ENCODE results near the gene RAD54L. TPM values are rescaled to one million over a fixed set of nuclear protein-coding genes. Genes with fewer than 3 reads are reported as not detected.

RAD54L gene
- total RNA-seq, 1 donor from 2014 or later = 17.0 TPM

DNA sequence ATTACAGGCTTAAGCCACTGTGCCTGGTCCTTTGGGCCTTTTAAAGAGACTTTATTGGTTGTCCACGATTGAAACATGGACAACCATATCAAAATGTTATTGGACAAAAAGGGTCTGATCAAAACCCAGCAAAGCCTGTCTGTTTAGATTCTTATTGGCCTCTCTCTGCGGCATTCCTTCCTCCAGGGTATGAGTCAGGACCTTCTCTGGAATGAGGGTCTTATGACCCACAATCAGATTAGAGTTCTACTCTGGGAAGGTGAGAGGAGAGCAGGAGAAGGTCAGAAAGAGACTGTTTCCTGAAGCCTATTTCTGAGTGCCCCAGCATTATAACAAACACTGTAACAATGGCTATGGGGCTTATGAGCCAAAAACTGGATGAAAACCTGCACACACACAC is 36.5 kb upstream of the RAD54L start:
- H3K36me3 Mint-ChIP-seq (ENCODE audit: insufficient read depth) = no peaks in the 10 kb centered on the region
- no peaks in the 10 kb centered on the region for H3K4me1 Mint-ChIP-seq (ENCODE audit: low read depth)
- H3K27ac Mint-ChIP-seq = no peak overlapping the region
- TF ChIP-seq, protein P1, sequence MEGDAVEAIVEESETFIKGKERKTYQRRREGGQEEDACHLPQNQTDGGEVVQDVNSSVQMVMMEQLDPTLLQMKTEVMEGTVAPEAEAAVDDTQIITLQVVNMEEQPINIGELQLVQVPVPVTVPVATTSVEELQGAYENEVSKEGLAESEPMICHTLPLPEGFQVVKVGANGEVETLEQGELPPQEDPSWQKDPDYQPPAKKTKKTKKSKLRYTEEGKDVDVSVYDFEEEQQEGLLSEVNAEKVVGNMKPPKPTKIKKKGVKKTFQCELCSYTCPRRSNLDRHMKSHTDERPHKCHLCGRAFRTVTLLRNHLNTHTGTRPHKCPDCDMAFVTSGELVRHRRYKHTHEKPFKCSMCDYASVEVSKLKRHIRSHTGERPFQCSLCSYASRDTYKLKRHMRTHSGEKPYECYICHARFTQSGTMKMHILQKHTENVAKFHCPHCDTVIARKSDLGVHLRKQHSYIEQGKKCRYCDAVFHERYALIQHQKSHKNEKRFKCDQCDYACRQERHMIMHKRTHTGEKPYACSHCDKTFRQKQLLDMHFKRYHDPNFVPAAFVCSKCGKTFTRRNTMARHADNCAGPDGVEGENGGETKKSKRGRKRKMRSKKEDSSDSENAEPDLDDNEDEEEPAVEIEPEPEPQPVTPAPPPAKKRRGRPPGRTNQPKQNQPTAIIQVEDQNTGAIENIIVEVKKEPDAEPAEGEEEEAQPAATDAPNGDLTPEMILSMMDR (IDR thresholded peaks at IDR 0.05; ENCODE audit: unreplicated experiment) = no peak
- H3K4me3 Mint-ChIP-seq (ENCODE audit: low read depth) = no peak overlapping the region
- DNase-seq (ENCODE audit: low spot score, unreplicated experiment) = no peak
- no peaks in the 10 kb centered on the region for H3K9me3 Mint-ChIP-seq (ENCODE audit: low read depth)
- no peaks in the 10 kb centered on the region for H3K27me3 Mint-ChIP-seq

DNA sequence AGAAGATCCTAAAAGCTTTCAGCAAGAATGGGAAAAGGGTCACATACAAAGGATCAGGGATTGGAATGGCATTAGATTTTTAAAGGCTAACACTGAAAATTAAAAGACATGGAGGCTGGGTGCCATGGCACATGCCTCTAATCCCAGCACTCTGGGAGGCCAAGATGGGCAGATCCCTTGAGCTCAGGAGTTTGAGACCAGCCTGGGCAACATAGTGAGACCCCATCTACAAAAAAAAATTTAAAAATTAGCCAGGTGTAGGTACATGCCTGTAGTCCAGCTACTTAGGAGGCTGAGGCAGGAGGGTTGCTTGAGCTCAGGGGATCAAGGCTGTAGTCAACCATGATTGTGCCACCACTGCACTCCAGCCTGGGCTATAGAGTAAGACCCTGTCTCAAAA is 32.1 kb upstream of the RAD54L start:
- no peaks in the 10 kb centered on the region for H3K4me1 Mint-ChIP-seq (ENCODE audit: low read depth)
- no peak overlapping the region for H3K27ac Mint-ChIP-seq
- TF ChIP-seq, protein P1 (IDR thresholded peaks at IDR 0.05; ENCODE audit: unreplicated experiment) = no peak
- H3K27me3 Mint-ChIP-seq = no peaks in the 10 kb centered on the region
- no peak for DNase-seq (ENCODE audit: low spot score, unreplicated experiment)
- no peaks in the 10 kb centered on the region for H3K9me3 Mint-ChIP-seq (ENCODE audit: low read depth)
- no peak overlapping the region for H3K4me3 Mint-ChIP-seq (ENCODE audit: low read depth)
- H3K36me3 Mint-ChIP-seq (ENCODE audit: insufficient read depth) = no peaks in the 10 kb centered on the region

DNA sequence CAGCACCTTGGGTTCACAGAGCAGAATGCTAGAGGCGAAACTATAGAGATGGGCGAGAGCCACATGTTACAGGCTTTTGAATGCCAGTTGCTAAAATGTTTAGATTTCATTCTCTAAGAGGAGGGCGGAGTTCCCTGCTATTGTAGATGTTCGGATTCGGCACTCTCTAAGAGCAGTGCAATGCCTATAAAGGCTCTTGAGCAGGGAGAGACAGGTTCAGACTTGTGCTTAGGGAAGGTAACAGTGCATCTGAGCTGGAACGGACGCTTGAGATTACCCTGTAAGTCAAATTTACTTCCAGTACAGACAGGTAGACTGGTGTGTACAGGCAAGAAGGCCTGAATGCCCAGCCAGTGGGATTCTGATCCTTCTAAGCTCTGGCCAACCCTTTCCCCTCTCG is 29.1 kb upstream of the RAD54L start:
- TF ChIP-seq, protein P1 (IDR thresholded peaks at IDR 0.05; ENCODE audit: unreplicated experiment) = no peak
- H3K4me1 Mint-ChIP-seq (ENCODE audit: low read depth) = no peaks in the 10 kb centered on the region
- H3K27me3 Mint-ChIP-seq = no peaks in the 10 kb centered on the region
- DNase-seq (ENCODE audit: low spot score, unreplicated experiment) = no peak
- H3K4me3 Mint-ChIP-seq (ENCODE audit: low read depth) = no peak overlapping the region
- H3K36me3 Mint-ChIP-seq (ENCODE audit: insufficient read depth) = no peaks in the 10 kb centered on the region
- no peaks in the 10 kb centered on the region for H3K9me3 Mint-ChIP-seq (ENCODE audit: low read depth)
- no peak overlapping the region for H3K27ac Mint-ChIP-seq

DNA sequence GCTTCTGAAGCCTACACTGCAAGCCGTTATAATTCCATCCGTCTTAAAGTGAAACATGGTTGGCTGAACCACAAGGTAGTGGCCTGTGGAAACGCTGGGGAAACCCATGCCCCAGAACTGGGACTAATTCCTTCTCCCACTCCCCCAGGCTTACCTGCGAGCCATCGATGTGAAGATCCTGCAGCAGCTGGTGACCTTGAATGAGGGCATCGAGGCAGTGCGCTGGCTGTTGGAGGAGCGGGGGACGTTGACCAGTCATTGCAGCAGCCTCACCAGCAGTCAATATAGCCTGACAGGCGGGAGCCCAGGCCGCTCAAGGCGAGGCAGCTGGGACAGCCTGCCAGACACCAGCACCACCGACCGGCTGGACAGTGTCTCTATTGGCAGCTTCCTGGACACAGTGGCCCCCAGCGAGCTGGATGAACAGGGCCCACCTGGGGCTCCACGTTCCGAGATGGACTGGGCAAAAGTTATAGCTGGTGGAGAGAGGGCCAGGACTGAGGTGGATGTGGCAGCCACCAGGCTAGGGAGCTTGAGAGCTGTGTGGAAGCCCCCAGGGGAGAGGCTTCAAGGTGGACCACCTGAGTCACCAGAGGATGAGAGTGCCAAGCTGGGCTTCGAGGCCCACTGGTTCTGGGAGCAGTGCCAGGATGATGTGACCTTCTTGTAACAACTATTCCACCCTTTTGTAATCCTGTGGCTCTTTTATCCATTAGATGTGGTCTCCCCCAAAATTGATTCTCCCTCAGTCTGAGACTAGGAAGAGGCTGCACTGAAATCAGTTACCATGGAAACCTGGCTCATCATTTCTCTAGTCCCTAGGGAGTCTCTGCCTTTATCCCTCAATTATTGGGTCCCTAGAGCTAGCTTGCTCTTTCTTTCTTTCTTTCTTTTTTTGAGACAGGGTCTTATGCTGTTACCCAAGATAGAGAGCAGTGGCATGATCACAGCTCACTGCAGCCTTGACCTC is 27.7 kb upstream of the RAD54L start:
- TF ChIP-seq, protein P1 (IDR thresholded peaks at IDR 0.05; ENCODE audit: unreplicated experiment) = no peak
- Mint-ChIP-seq H3K27ac (no peak overlapping the region), H3K36me3 (ENCODE audit: insufficient read depth) (no peaks in the 10 kb centered on the region), H3K27me3 (no peaks in the 10 kb centered on the region), H3K4me3 (ENCODE audit: low read depth) (no peak overlapping the region), H3K4me1 (ENCODE audit: low read depth) (no peaks in the 10 kb centered on the region), H3K9me3 (ENCODE audit: low read depth) (no peaks in the 10 kb centered on the region)
- DNase-seq (ENCODE audit: low spot score, unreplicated experiment) = no peak

DNA sequence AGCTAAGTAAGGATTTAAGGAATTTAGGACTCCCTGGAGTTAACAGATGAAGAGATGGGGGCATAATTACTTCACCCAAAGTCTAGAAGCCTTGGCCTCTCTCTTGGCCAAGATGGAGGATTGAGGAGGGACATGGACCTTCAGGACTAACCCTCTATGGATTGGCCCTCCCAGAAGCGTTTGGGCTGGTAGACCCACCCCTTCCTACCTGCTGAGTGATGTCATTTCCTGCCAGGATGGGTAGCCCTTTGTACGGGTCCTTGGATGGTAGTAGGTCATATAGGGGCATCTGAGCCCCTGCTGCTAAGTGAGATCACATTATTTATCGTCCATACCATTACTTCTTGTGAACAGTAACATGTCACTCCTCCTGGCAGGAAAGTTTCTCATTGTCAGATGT is 26.8 kb upstream of the RAD54L start:
- Mint-ChIP-seq H3K36me3 (ENCODE audit: insufficient read depth) (no peaks in the 10 kb centered on the region), H3K27ac (no peak overlapping the region), H3K4me1 (ENCODE audit: low read depth) (no peaks in the 10 kb centered on the region)

More for the DNA sequence above, 26.8 kb upstream of the RAD54L start:
- TF ChIP-seq, protein P1 (IDR thresholded peaks at IDR 0.05; ENCODE audit: unreplicated experiment) = no peak
- no peaks in the 10 kb centered on the region for H3K9me3 Mint-ChIP-seq (ENCODE audit: low read depth)
- H3K4me3 Mint-ChIP-seq (ENCODE audit: low read depth) = no peak overlapping the region
- DNase-seq (ENCODE audit: low spot score, unreplicated experiment) = no peak
- H3K27me3 Mint-ChIP-seq = no peaks in the 10 kb centered on the region
